C4-2B (cell line): Measurements from ENCODE around the gene HPGDS.

ENCODE experiments used
- CTCF ChIP-seq: fragments of 450-650 bp; conservative IDR thresholded peaks from 2 replicates; pipeline ENCODE4 v1.5.1; 2017; ENCODE audit warnings: mild to moderate bottlenecking
- ZFX ChIP-seq: fragments of 450-650 bp; IDR thresholded peaks from 2 replicates; pipeline ENCODE4 v1.6.1; 2017

GRCh38 chr4:94368459-94368858, 25.8 kb upstream of the HPGDS start:
- no peak for TF ChIP-seq CTCF
- TF ChIP-seq ZFX = no peak
